SK-N-MC (cell line): ENCODE data around the gene CDH9.

Experiments used
- EZH2 ChIP-seq: fragments of 200-600 bp; sonication (generic); IDR thresholded peaks from one replicate; pipeline ENCODE4 v1.6.1; 2017; ENCODE audit warnings: antibody characterized with exemption
- FOXP2 ChIP-seq: optimal IDR thresholded peaks from 2 replicates; pipeline ENCODE3; 2011; ENCODE audit warnings: mild to moderate bottlenecking, moderate library complexity; ENCODE audit not compliant: insufficient read depth; ENCODE audit errors: extremely low read length, control extremely low read depth
- POLR2AphosphoS5 ChIP-seq: IDR thresholded peaks from 2 replicates; pipeline ENCODE4 v1.6.1; 2012; ENCODE audit warnings: mild to moderate bottlenecking, low read depth, low read length, borderline replicate concordance

DNA sequence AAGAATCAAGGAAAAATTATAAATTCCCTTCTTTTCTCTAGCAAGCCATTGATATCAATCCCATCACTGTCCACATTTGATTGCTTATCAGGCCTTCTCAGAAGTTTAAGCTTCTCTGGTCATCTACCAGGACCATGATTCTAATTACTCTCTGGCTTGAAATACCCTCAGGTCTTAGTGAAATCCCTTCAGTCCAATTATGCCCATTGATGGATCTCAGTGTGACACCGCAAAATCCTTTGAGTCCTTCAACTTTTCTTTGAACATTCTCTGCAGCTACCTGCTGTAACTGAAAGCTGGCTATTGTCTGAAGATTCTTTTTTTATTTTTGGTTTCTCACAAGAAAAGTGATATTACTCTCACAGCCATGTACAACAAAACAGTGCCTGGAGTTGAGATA is 3.0 kb upstream of the CDH9 start:
- TF ChIP-seq POLR2AphosphoS5 (no peak), EZH2 (no peak), FOXP2 (no peak)
